SU-DHL-6 (cell line): ENCODE results near the gene CHST14.

Experiments
- H2AFZ ChIP-seq: fragments of 200-600 bp; sonication (generic); 2 replicates; pipeline ENCODE4 v1.6.1; 2014; ENCODE audit warnings: low read depth, mild to moderate bottlenecking, moderate library complexity, mixed read lengths, antibody characterized with exemption, low read length; ENCODE audit not compliant: severe bottlenecking
- H3F3A ChIP-seq: fragments of 200-600 bp; shearing (Covaris generic); 2 replicates; pipeline ENCODE4 v1.6.0; 2016; ENCODE audit warnings: antibody characterized with exemption, mild to moderate bottlenecking; ENCODE audit not compliant: insufficient read depth
- H3K27ac ChIP-seq: fragments of 200-600 bp; sonication (generic); 2 replicates; pipeline ENCODE4 v1.5.1; 2016; ENCODE audit warnings: low read depth, mild to moderate bottlenecking, low read length, moderate library complexity, mixed read lengths
- H3K27me3 ChIP-seq: fragments of 200-600 bp; sonication (generic), shearing (Covaris generic); 2 replicates; pipeline ENCODE4 v1.6.0; 2014; ENCODE audit warnings: mild to moderate bottlenecking, low read length
- H3K36me3 ChIP-seq: fragments of 200-600 bp; sonication (generic); 2 replicates; pipeline ENCODE4 v1.6.1; 2014; ENCODE audit warnings: mild to moderate bottlenecking, low read length, mixed read lengths
- H3K4me2 ChIP-seq: fragments of 300-600, 200-600 bp; shearing (Covaris generic), sonication (generic); 2 replicates; pipeline ENCODE4 v1.6.0; 2014; ENCODE audit warnings: low read length, low read depth, mild to moderate bottlenecking; ENCODE audit not compliant: poor library complexity, severe bottlenecking
- H3K4me3 ChIP-seq: fragments of 200-600 bp; sonication (generic); 2 replicates; pipeline ENCODE4 v1.5.1; 2014; ENCODE audit warnings: antibody characterized with exemption, low read length, mild to moderate bottlenecking, mixed read lengths; ENCODE audit not compliant: insufficient read depth, poor library complexity, severe bottlenecking
- H3K79me2 ChIP-seq: fragments of 200-600 bp; sonication (generic); 2 replicates; pipeline ENCODE4 v1.6.1; 2014; ENCODE audit warnings: mild to moderate bottlenecking, low read length, moderate library complexity; ENCODE audit not compliant: insufficient read depth
- H3K9ac ChIP-seq: fragments of 200-600 bp; sonication (generic); 2 replicates; pipeline ENCODE4 v1.7.0; 2014; ENCODE audit warnings: mild to moderate bottlenecking, low read length
- H3K9me2 ChIP-seq: fragments of 200-600 bp; sonication (generic); replicated peaks from 2 replicates; pipeline ENCODE4 v1.6.1; 2014; ENCODE audit warnings: low read length; ENCODE audit not compliant: insufficient read depth
- H3K9me3 ChIP-seq: fragments of 200-600 bp; sonication (generic); 2 replicates; pipeline ENCODE4 v1.6.1; 2014; ENCODE audit warnings: low read length, mixed read lengths; ENCODE audit not compliant: insufficient read depth
- H4K20me1 ChIP-seq: fragments of 200-600 bp; sonication (generic); 2 replicates; pipeline ENCODE4 v1.6.1; 2014; ENCODE audit warnings: low read depth, mild to moderate bottlenecking, antibody characterized with exemption, low read length, moderate library complexity, mixed read lengths
- EZH2phosphoT487 ChIP-seq: fragments of 200-600 bp; sonication (generic), shearing (Covaris generic); conservative IDR thresholded peaks from 2 replicates; pipeline ENCODE4 v1.6.1; 2018; ENCODE audit warnings: mild to moderate bottlenecking, antibody characterized with exemption, low read length, moderate library complexity, mixed read lengths
- TF ChIP-seq, protein P1 (sequence below): fragments of 200-600 bp; sonication (generic); IDR thresholded peaks from one replicate; pipeline ENCODE4 v1.5.1; 2017; ENCODE audit warnings: antibody characterized with exemption, mild to moderate bottlenecking, low read length, moderate library complexity; ENCODE audit not compliant: insufficient read depth, poor library complexity, severe bottlenecking

Gene CHST14

DNA sequence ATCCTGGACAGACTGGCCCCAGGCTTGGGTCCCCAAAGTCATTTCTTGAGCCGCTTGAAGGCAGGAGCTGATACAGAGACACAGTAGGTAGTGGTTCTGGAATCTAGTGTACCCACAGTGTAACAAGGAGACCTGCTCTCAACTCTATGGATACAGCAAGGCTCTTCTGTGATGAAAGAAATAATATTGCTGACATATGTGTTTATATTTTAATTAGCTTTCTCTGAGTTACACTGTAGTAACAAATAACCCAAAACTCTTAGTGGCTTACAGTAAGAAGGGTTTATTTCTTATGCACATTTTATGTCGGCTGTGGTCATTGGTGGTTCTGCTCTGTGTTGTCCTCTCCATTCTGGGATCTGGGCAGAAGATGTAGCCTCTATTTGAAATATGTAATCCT lies 45.5 kb downstream of the CHST14 start:
- TF ChIP-seq, protein P1, sequence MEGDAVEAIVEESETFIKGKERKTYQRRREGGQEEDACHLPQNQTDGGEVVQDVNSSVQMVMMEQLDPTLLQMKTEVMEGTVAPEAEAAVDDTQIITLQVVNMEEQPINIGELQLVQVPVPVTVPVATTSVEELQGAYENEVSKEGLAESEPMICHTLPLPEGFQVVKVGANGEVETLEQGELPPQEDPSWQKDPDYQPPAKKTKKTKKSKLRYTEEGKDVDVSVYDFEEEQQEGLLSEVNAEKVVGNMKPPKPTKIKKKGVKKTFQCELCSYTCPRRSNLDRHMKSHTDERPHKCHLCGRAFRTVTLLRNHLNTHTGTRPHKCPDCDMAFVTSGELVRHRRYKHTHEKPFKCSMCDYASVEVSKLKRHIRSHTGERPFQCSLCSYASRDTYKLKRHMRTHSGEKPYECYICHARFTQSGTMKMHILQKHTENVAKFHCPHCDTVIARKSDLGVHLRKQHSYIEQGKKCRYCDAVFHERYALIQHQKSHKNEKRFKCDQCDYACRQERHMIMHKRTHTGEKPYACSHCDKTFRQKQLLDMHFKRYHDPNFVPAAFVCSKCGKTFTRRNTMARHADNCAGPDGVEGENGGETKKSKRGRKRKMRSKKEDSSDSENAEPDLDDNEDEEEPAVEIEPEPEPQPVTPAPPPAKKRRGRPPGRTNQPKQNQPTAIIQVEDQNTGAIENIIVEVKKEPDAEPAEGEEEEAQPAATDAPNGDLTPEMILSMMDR: no peak
- no peak for TF ChIP-seq EZH2phosphoT487
- Histone ChIP-seq H4K20me1 (no peaks in the 10 kb centered on the region), H3K4me3 (no peak overlapping the region), H3K79me2 (no peaks in the 10 kb centered on the region), H3K27me3 (no peaks in the 10 kb centered on the region), H3K36me3 (no peaks in the 10 kb centered on the region), H3K9ac (no peak overlapping the region), H3F3A (peaks cover 4% of the 10 kb centered on the region; the same call in 1 of the 2 replicates), H2AFZ (no peak overlapping the region), H3K9me2 (no peaks in the 10 kb centered on the region), H3K4me2 (no peak overlapping the region), H3K27ac (no peak overlapping the region), H3K9me3 (no peaks in the 10 kb centered on the region)
